Astrocyte (in vitro differentiated cells and primary cell): ENCODE measurements around the gene BIK. TPM values are rescaled to one million over a fixed set of nuclear protein-coding genes. Genes with fewer than 3 reads are reported as not detected.

Source experiments
- DNase-seq: peaks from one replicate; pipeline ENCODE4 v3.0.0-alpha.2; 2010; ENCODE audit warnings: low read depth
- FAIRE-seq: peaks from 2 replicates; lab custom pipeline; 2011; peaks lifted over from hg19 to GRCh38; lab: Jason Lieb, UNC
- H2AFZ ChIP-seq: 2 replicates; pipeline ENCODE4 v1.6.0; 2012; ENCODE audit warnings: low read depth, low read length, inconsistent platforms
- H3K27ac ChIP-seq: 2 replicates; pipeline ENCODE4 v1.5.1; 2011; ENCODE audit warnings: low read depth, low read length, inconsistent platforms
- H3K27me3 ChIP-seq: 2 replicates; pipeline ENCODE4 v1.6.0; 2011; ENCODE audit warnings: low read length, inconsistent platforms; ENCODE audit not compliant: insufficient read depth
- H3K36me3 ChIP-seq: 2 replicates; pipeline ENCODE4 v1.5.1; 2011; ENCODE audit warnings: low read length, inconsistent platforms; ENCODE audit not compliant: insufficient read depth
- H3K4me1 ChIP-seq: 2 replicates; pipeline ENCODE4 v1.5.1; 2011; ENCODE audit warnings: low read length, inconsistent platforms; ENCODE audit not compliant: insufficient read depth
- H3K4me2 ChIP-seq: 2 replicates; pipeline ENCODE4 v1.6.0; 2012; ENCODE audit warnings: low read length, inconsistent platforms
- H3K4me3 ChIP-seq: 2 replicates; pipeline ENCODE4 v1.5.1; 2011; ENCODE audit warnings: low read depth, mild to moderate bottlenecking, low read length, inconsistent platforms; ENCODE audit not compliant: insufficient read depth
- H3K79me2 ChIP-seq: 2 replicates; pipeline ENCODE4 v1.6.0; 2012; ENCODE audit warnings: mild to moderate bottlenecking, low read length, inconsistent platforms; ENCODE audit not compliant: insufficient read depth
- H3K9ac ChIP-seq: 2 replicates; pipeline ENCODE4 v1.6.0; 2012; ENCODE audit warnings: mild to moderate bottlenecking, low read length, inconsistent platforms
- H3K9me3 ChIP-seq: 2 replicates; pipeline ENCODE4 v1.5.1; 2012; ENCODE audit warnings: low read depth, mild to moderate bottlenecking, low read length, inconsistent platforms; ENCODE audit not compliant: insufficient read depth
- H4K20me1 ChIP-seq: 2 replicates; pipeline ENCODE4 v1.6.0; 2012; ENCODE audit warnings: low read length, inconsistent platforms; ENCODE audit not compliant: insufficient read depth
- H3K27ac Mint-ChIP-seq: one replicate; pipeline ENCODE4 v1.8.0; 2021; ENCODE audit warnings: mild to moderate bottlenecking, mixed read lengths; ENCODE audit not compliant: unreplicated experiment
- H3K27me3 Mint-ChIP-seq: one replicate; pipeline ENCODE4 v1.8.0; 2021; ENCODE audit warnings: low read depth, mixed read lengths; ENCODE audit not compliant: unreplicated experiment
- H3K36me3 Mint-ChIP-seq: one replicate; pipeline ENCODE4 v1.8.0; 2021; ENCODE audit warnings: low read depth, mixed read lengths; ENCODE audit not compliant: unreplicated experiment
- H3K4me1 Mint-ChIP-seq: one replicate; pipeline ENCODE4 v1.8.0; 2021; ENCODE audit warnings: low read depth, mixed read lengths; ENCODE audit not compliant: unreplicated experiment
- H3K4me3 Mint-ChIP-seq: one replicate; pipeline ENCODE4 v1.8.0; 2021; ENCODE audit warnings: mild to moderate bottlenecking, moderate library complexity, mixed read lengths; ENCODE audit not compliant: unreplicated experiment
- H3K9me3 Mint-ChIP-seq: one replicate; pipeline ENCODE4 v1.8.0; 2021; ENCODE audit warnings: mild to moderate bottlenecking, mixed read lengths; ENCODE audit not compliant: unreplicated experiment
- CTCF ChIP-seq: IDR thresholded peaks from 2 replicates; pipeline ENCODE4 v1.5.1; 2011; ENCODE audit warnings: low read depth, mild to moderate bottlenecking, inconsistent platforms, low read length, moderate library complexity; ENCODE audit not compliant: insufficient read depth
- EZH2 ChIP-seq: IDR thresholded peaks from 2 replicates; pipeline ENCODE4 v1.6.1; 2012; ENCODE audit warnings: mild to moderate bottlenecking, low read length, inconsistent platforms; ENCODE audit not compliant: insufficient read depth
- total RNA-seq: library from RNA; stranded (reverse); gene quantifications from 2 replicates; pipeline ENCODE4 v1.2.1, GENCODE V29; 2021

The BIK gene
- total RNA-seq, 1 donor from 2014 or later: 0.32 TPM

- Mint-ChIP-seq H3K4me3 (no peak overlapping the region), H3K4me1 (peaks cover 11% of the 10 kb centered on the region)
- peaks cover 12% of the 10 kb centered on the region for H3K4me1 ChIP-seq
These were observed 21.4 kb downstream of the BIK start for GRCh38 chr22:43131773-43132501.

GRCh38 chr22:43133401-43133800 lies 22.9 kb downstream of the BIK start:
- H3K4me3 Mint-ChIP-seq: no peak overlapping the region
- Histone ChIP-seq H4K20me1 (peaks cover 9% of the 10 kb centered on the region), H3K4me1 (no peaks in the 10 kb centered on the region), H2AFZ (no peak overlapping the region), H3K27me3 (no peaks in the 10 kb centered on the region), H3K4me2 (no peak overlapping the region), H3K79me2 (no peaks in the 10 kb centered on the region), H3K27ac (no peak overlapping the region), H3K4me3 (no peak overlapping the region), H3K9ac (no peak overlapping the region), H3K9me3 (no peaks in the 10 kb centered on the region), H3K36me3 (peaks cover 24% of the 10 kb centered on the region)
- H3K27me3 Mint-ChIP-seq: no peaks in the 10 kb centered on the region
- peaks cover 18% of the 10 kb centered on the region for H3K36me3 Mint-ChIP-seq
- no peak for TF ChIP-seq EZH2
- no peak for TF ChIP-seq CTCF
- no peak overlapping the region for H3K27ac Mint-ChIP-seq
- DNase-seq (no peak), FAIRE-seq (no peak)
- H3K9me3 Mint-ChIP-seq: no peaks in the 10 kb centered on the region
- H3K4me1 Mint-ChIP-seq: peaks cover 6% of the 10 kb centered on the region

More at GRCh38 chr22:43131773-43132501, 21.4 kb downstream of the BIK start:
- no peak overlapping the region for H3K4me2 ChIP-seq
- H3K36me3 ChIP-seq: peaks cover 17% of the 10 kb centered on the region
- Mint-ChIP-seq H3K27ac (no peak overlapping the region), H3K27me3 (no peaks in the 10 kb centered on the region), H3K9me3 (no peaks in the 10 kb centered on the region), H3K36me3 (peaks cover 14% of the 10 kb centered on the region)
- no peaks in the 10 kb centered on the region for H3K27me3 ChIP-seq
- no peak overlapping the region for H3K27ac ChIP-seq
- no peak for FAIRE-seq
- no peak for DNase-seq
- TF ChIP-seq CTCF: no peak
- TF ChIP-seq EZH2: no peak
- no peak overlapping the region for H2AFZ ChIP-seq
- H4K20me1 ChIP-seq: peaks cover 9% of the 10 kb centered on the region
- H3K79me2 ChIP-seq: no peaks in the 10 kb centered on the region
- no peak overlapping the region for H3K9ac ChIP-seq
- no peaks in the 10 kb centered on the region for H3K9me3 ChIP-seq
- no peak overlapping the region for H3K4me3 ChIP-seq

GRCh38 chr22:43134553-43134952 lies 24.0 kb downstream of the BIK start:
- Histone ChIP-seq H4K20me1 (peaks cover 9% of the 10 kb centered on the region), H3K4me2 (no peak overlapping the region), H3K36me3 (peaks cover 24% of the 10 kb centered on the region), H3K9ac (no peak overlapping the region), H3K4me1 (no peaks in the 10 kb centered on the region), H3K27ac (no peak overlapping the region), H3K79me2 (no peaks in the 10 kb centered on the region), H3K9me3 (no peaks in the 10 kb centered on the region), H3K4me3 (no peak overlapping the region), H3K27me3 (no peaks in the 10 kb centered on the region), H2AFZ (no peak overlapping the region)
- H3K4me1 Mint-ChIP-seq: peaks cover 6% of the 10 kb centered on the region
- no peaks in the 10 kb centered on the region for H3K9me3 Mint-ChIP-seq
- H3K36me3 Mint-ChIP-seq: peaks cover 18% of the 10 kb centered on the region
- H3K4me3 Mint-ChIP-seq: no peak overlapping the region
- TF ChIP-seq EZH2: no peak
- TF ChIP-seq CTCF: no peak
- no peak for DNase-seq
- H3K27me3 Mint-ChIP-seq: no peaks in the 10 kb centered on the region
- no peak overlapping the region for H3K27ac Mint-ChIP-seq
- no peak for FAIRE-seq
